Natural killer cell (primary cell): ENCODE measurements around the gene IFI27. TPM values are rescaled to one million over a fixed set of nuclear protein-coding genes. Genes with fewer than 3 reads are reported as not detected.

ENCODE experiments used
- ATAC-seq, 3 donors: fragments of 150-1000 bp in 2 of 3; fragments of 200-7000 bp in 1 of 3; cut with Tn5 transposase; 1 replicate in 1 of 3; 2 replicates in 2 of 3; pipeline ENCODE4 v1.10.0; 2021; ENCODE audit warnings: mild to moderate bottlenecking in 2 of 3, moderate library complexity in 2 of 3
- DNase-seq, 2 donors: peaks; one replicate each; pipeline versions ENCODE4 v3.0.0 to v3.0.0-alpha.2; 2013 to 2021; ENCODE audit warnings: mixed read lengths in 1 of 2
- H3K27ac ChIP-seq: one replicate; pipeline ENCODE4 v1.5.1; 2013; ENCODE audit warnings: mild to moderate bottlenecking, low read length
- H3K27me3 ChIP-seq: one replicate; pipeline ENCODE4 v1.6.1; 2013; ENCODE audit warnings: low read length; ENCODE audit not compliant: control insufficient read depth, insufficient read depth
- H3K36me3 ChIP-seq: one replicate; pipeline ENCODE4 v1.6.1; 2013; ENCODE audit warnings: low read length; ENCODE audit not compliant: control insufficient read depth, insufficient read depth
- H3K4me1 ChIP-seq: one replicate; pipeline ENCODE4 v1.6.1; 2013; ENCODE audit warnings: low read length; ENCODE audit not compliant: control insufficient read depth, insufficient read depth
- H3K4me3 ChIP-seq: one replicate; pipeline ENCODE4 v1.5.1; 2013; ENCODE audit warnings: low read length
- H3K9me3 ChIP-seq: one replicate; pipeline ENCODE4 v1.6.1; 2013; ENCODE audit warnings: low read length; ENCODE audit not compliant: control insufficient read depth, insufficient read depth
- H3K27ac Mint-ChIP-seq, 2 donors: one replicate each; pipeline ENCODE4 v1.8.0; 2022; ENCODE audit warnings: mild to moderate bottlenecking in 2 of 2, mixed read lengths in 2 of 2, moderate library complexity in 1 of 2
- H3K27me3 Mint-ChIP-seq, 2 donors: one replicate each; pipeline ENCODE4 v1.8.0; 2022; ENCODE audit warnings: low read depth in 2 of 2, mixed read lengths in 2 of 2
- H3K36me3 Mint-ChIP-seq: one replicate; pipeline ENCODE4 v1.8.0; 2022; ENCODE audit warnings: mixed read lengths
- H3K4me1 Mint-ChIP-seq, 2 donors: one replicate each; pipeline ENCODE4 v1.8.0; 2022; ENCODE audit warnings: mixed read lengths in 2 of 2
- H3K4me3 Mint-ChIP-seq: one replicate; pipeline ENCODE4 v1.8.0; 2022; ENCODE audit warnings: mild to moderate bottlenecking, moderate library complexity, mixed read lengths
- H3K9me3 Mint-ChIP-seq, 2 donors: one replicate each; pipeline ENCODE4 v1.8.0; 2022; ENCODE audit warnings: mixed read lengths in 2 of 2
- WGBS: methylation state at CpG from one replicate; pipeline ENCODE4 v1.1.7; 2013; ENCODE audit warnings: missing lambda C conversion rate; ENCODE audit not compliant: insufficient coverage; 5-methylcytosine and 5-hydroxymethylcytosine counted together
- intact Hi-C: fragments of 100-400 bp; cut with micrococcal nuclease; formaldehyde crosslinking; loops from one replicate; pipeline ENCODE4 v1.14.2; 2022
- total RNA-seq, 4 donors: library from RNA; stranded (reverse); fragments of 120-200 nt in 1 of 4; gene quantifications; one replicate each; pipeline versions ENCODE4 v1.2.3 to v1.2.4, GENCODE V29; 2013 to 2022
- TF ChIP-seq, protein P1 (sequence below): fragments of 200-600 bp; IDR thresholded peaks from one replicate; pipeline ENCODE4 v1.8.0; 2022; ENCODE audit warnings: antibody characterized with exemption

The IFI27 gene
- total RNA-seq, 3 donors from 2014 or later (not counting 1 experiment from before 2014, with no cell fraction given): 0.47 to 1.3 (median 0.52) TPM

GRCh38 chr14:94119071-94119470, 8.5 kb downstream of the IFI27 start:
- Mint-ChIP-seq H3K36me3 (no peaks in the 10 kb centered on the region), H3K27ac (no peak overlapping the region), H3K4me1 (peaks cover 0 to 10% of the 10 kb centered on the region in 2 donors), H3K9me3 (no peaks in the 10 kb centered on the region), H3K4me3 (no peak overlapping the region), H3K27me3 (peaks cover 33 to 55% of the 10 kb centered on the region in 2 donors)
- H3K4me1 ChIP-seq: peaks cover 3% of the 10 kb centered on the region
- ATAC-seq: no peak
- peaks cover 10% of the 10 kb centered on the region for H3K9me3 ChIP-seq
- no peaks in the 10 kb centered on the region for H3K27me3 ChIP-seq
- intact Hi-C loops: no loop called here
- no peak for DNase-seq
- no peaks in the 10 kb centered on the region for H3K36me3 ChIP-seq
- H3K4me3 ChIP-seq: no peak overlapping the region
- no peak overlapping the region for H3K27ac ChIP-seq
- TF ChIP-seq, protein P1, sequence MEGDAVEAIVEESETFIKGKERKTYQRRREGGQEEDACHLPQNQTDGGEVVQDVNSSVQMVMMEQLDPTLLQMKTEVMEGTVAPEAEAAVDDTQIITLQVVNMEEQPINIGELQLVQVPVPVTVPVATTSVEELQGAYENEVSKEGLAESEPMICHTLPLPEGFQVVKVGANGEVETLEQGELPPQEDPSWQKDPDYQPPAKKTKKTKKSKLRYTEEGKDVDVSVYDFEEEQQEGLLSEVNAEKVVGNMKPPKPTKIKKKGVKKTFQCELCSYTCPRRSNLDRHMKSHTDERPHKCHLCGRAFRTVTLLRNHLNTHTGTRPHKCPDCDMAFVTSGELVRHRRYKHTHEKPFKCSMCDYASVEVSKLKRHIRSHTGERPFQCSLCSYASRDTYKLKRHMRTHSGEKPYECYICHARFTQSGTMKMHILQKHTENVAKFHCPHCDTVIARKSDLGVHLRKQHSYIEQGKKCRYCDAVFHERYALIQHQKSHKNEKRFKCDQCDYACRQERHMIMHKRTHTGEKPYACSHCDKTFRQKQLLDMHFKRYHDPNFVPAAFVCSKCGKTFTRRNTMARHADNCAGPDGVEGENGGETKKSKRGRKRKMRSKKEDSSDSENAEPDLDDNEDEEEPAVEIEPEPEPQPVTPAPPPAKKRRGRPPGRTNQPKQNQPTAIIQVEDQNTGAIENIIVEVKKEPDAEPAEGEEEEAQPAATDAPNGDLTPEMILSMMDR: no peak

GRCh38 chr14:94120667-94121340, 10.3 kb downstream of the IFI27 start:
- H3K27ac ChIP-seq: no peak overlapping the region
- no peak for DNase-seq
- intact Hi-C loops: no loop called here
- H3K27me3 ChIP-seq: no peaks in the 10 kb centered on the region
- 87% methylated on average over 5 of the region's 5 CpGs for WGBS
- H3K9me3 ChIP-seq: peaks cover 10% of the 10 kb centered on the region
- TF ChIP-seq, protein P1: no peak
- peaks cover 3% of the 10 kb centered on the region for H3K4me1 ChIP-seq
- Mint-ChIP-seq H3K4me3 (no peak overlapping the region), H3K27ac (no peak overlapping the region), H3K4me1 (peaks cover 0 to 10% of the 10 kb centered on the region in 2 donors), H3K27me3 (peaks cover 29 to 42% of the 10 kb centered on the region in 2 donors), H3K9me3 (no peaks in the 10 kb centered on the region), H3K36me3 (no peaks in the 10 kb centered on the region)
- H3K36me3 ChIP-seq: no peaks in the 10 kb centered on the region
- ATAC-seq: no peak
- no peak overlapping the region for H3K4me3 ChIP-seq

GRCh38 chr14:94121485-94121884, 10.9 kb downstream of the IFI27 start:
- no peak overlapping the region for H3K27ac Mint-ChIP-seq
- no peak for ATAC-seq
- 66% methylated on average over 3 of the region's 3 CpGs for WGBS
- H3K4me3 Mint-ChIP-seq: no peak overlapping the region
- H3K36me3 ChIP-seq: no peaks in the 10 kb centered on the region
- intact Hi-C loops: no loop called here
- TF ChIP-seq, protein P1: no peak
- no peaks in the 10 kb centered on the region for H3K27me3 ChIP-seq
- peaks cover 24 to 36% of the 10 kb centered on the region in 2 donors for H3K27me3 Mint-ChIP-seq
- H3K4me1 Mint-ChIP-seq: peaks cover 0 to 10% of the 10 kb centered on the region in 2 donors
- no peak overlapping the region for H3K4me3 ChIP-seq
- H3K4me1 ChIP-seq: peaks cover 3% of the 10 kb centered on the region
- no peaks in the 10 kb centered on the region for H3K9me3 Mint-ChIP-seq
- peaks cover 10% of the 10 kb centered on the region for H3K9me3 ChIP-seq
- H3K36me3 Mint-ChIP-seq: no peaks in the 10 kb centered on the region
- DNase-seq: no peak
- no peak overlapping the region for H3K27ac ChIP-seq

GRCh38 chr14:94122438-94122837, 11.9 kb downstream of the IFI27 start:
- Histone ChIP-seq H3K27me3 (no peaks in the 10 kb centered on the region), H3K9me3 (peaks cover 10% of the 10 kb centered on the region), H3K4me1 (peaks cover 3% of the 10 kb centered on the region), H3K36me3 (no peaks in the 10 kb centered on the region), H3K4me3 (no peak overlapping the region), H3K27ac (no peak overlapping the region)
- peaks cover 18 to 26% of the 10 kb centered on the region in 2 donors for H3K27me3 Mint-ChIP-seq
- no peak overlapping the region for H3K4me3 Mint-ChIP-seq
- ATAC-seq: no peak
- WGBS: 71% methylated on average over 3 of the region's 3 CpGs
- no peak overlapping the region for H3K27ac Mint-ChIP-seq
- no peaks in the 10 kb centered on the region for H3K9me3 Mint-ChIP-seq
- TF ChIP-seq, protein P1: no peak
- intact Hi-C loops: no loop called here
- peaks cover 0 to 9% of the 10 kb centered on the region in 2 donors for H3K4me1 Mint-ChIP-seq
- no peak for DNase-seq
- no peaks in the 10 kb centered on the region for H3K36me3 Mint-ChIP-seq
